Tibial nerve (tissue), 3 donors: ENCODE measurements around the gene ASS1.

Experiments
- CTCF ChIP-seq, 5 experiments: fragments of 200-600 bp in 3 of 5; fragments of 450-650 bp in 2 of 5; sonication (generic) in 3 of 5; IDR thresholded peaks; one replicate each; pipeline ENCODE4 v1.5.1; 2016 to 2019; ENCODE audit warnings: antibody characterized with exemption in 5 of 5, mild to moderate bottlenecking in 3 of 5, moderate library complexity in 2 of 5
- POLR2A ChIP-seq, 2 donors: fragments of 450-650 bp; IDR thresholded peaks; one replicate each; pipeline ENCODE4 v1.6.1; 2017; ENCODE audit warnings: antibody characterized with exemption in 2 of 2, mild to moderate bottlenecking in 2 of 2, moderate library complexity in 2 of 2

- TF ChIP-seq CTCF (IDR thresholded peaks at IDR 0.05) (no peak), POLR2A (IDR thresholded peaks at IDR 0.05) (no peak)
Observed at GRCh38 chr9:130536701-130537107, 91.9 kb downstream of the ASS1 start.
